Endodermal cell (in vitro differentiated cells): ENCODE measurements around the gene CA9. TPM values are rescaled to one million over a fixed set of nuclear protein-coding genes. Genes with fewer than 3 reads are reported as not detected.

Experiments used
- DNase-seq: peaks from one replicate; pipeline ENCODE4 v3.0.0-alpha.2; 2017
- H3K27ac ChIP-seq: 2 replicates; pipeline ENCODE4 v1.5.1; 2013; ENCODE audit warnings: mild to moderate bottlenecking, low read depth, low read length, moderate library complexity
- H3K27me3 ChIP-seq: 2 replicates; pipeline ENCODE4 v1.6.1; 2013; ENCODE audit warnings: mild to moderate bottlenecking, low read length, moderate library complexity; ENCODE audit not compliant: insufficient read depth, control insufficient read depth, poor library complexity, severe bottlenecking
- H3K36me3 ChIP-seq: 2 replicates; pipeline ENCODE4 v1.7.0; 2013; ENCODE audit warnings: mild to moderate bottlenecking, low read length, moderate library complexity; ENCODE audit not compliant: control insufficient read depth, insufficient read depth
- H3K4me1 ChIP-seq: one replicate; pipeline ENCODE4 v1.7.0; 2013; ENCODE audit warnings: low read length; ENCODE audit not compliant: control insufficient read depth, insufficient read depth
- H3K4me3 ChIP-seq: 2 replicates; pipeline ENCODE4 v1.5.1; 2013; ENCODE audit warnings: mild to moderate bottlenecking, low read length, moderate library complexity
- H3K9ac ChIP-seq: 2 replicates; pipeline ENCODE4 v1.6.1; 2013; ENCODE audit warnings: mild to moderate bottlenecking, low read length, moderate library complexity; ENCODE audit not compliant: poor library complexity, severe bottlenecking; ENCODE audit errors: extremely low read depth
- H3K9me3 ChIP-seq: 2 replicates; pipeline ENCODE4 v1.6.1; 2013; ENCODE audit warnings: mild to moderate bottlenecking, low read length, moderate library complexity; ENCODE audit not compliant: control insufficient read depth
- H3K27ac Mint-ChIP-seq: 2 replicates; pipeline ENCODE4 v1.8.0; 2020; ENCODE audit warnings: mixed read lengths
- H3K27me3 Mint-ChIP-seq: 2 replicates; pipeline ENCODE4 v1.8.0; 2021; ENCODE audit warnings: mild to moderate bottlenecking, mixed read lengths; ENCODE audit not compliant: insufficient read depth
- H3K36me3 Mint-ChIP-seq: 2 replicates; pipeline ENCODE4 v1.8.0; 2020; ENCODE audit warnings: low read depth, mixed read lengths
- H3K4me1 Mint-ChIP-seq: 2 replicates; pipeline ENCODE4 v1.8.0; 2020; ENCODE audit warnings: mixed read lengths
- H3K4me3 Mint-ChIP-seq: 2 replicates; pipeline ENCODE4 v1.8.0; 2020; ENCODE audit warnings: mild to moderate bottlenecking, moderate library complexity, mixed read lengths
- H3K9me3 Mint-ChIP-seq: 2 replicates; pipeline ENCODE4 v1.8.0; 2020; ENCODE audit warnings: mild to moderate bottlenecking, mixed read lengths
- CTCF ChIP-seq: fragments of 200-600 bp; sonication (generic); conservative IDR thresholded peaks from 2 replicates; pipeline ENCODE4 v1.5.0; 2021; ENCODE audit warnings: antibody characterized with exemption, mild to moderate bottlenecking
- WGBS, 2 experiments: methylation state at CpG; one replicate each; pipeline versions ENCODE4 v1.1.5 to v1.1.7; 2013; ENCODE audit warnings: missing lambda C conversion rate in 2 of 2, mixed read lengths in 1 of 2; ENCODE audit not compliant: insufficient coverage in 1 of 2, insufficient read length in 1 of 2; 5-methylcytosine and 5-hydroxymethylcytosine counted together
- total RNA-seq, 2 donors: library from RNA; stranded (reverse); fragmentation: NEBNext Ultra II Directional in 1 of 2; extraction: Animal tissue kit (Norgen Biotek cat#: 25700) in 1 of 2; gene quantifications; 2 replicates in 1 of 2; 3 replicates in 1 of 2; pipeline ENCODE4 v1.2.1, GENCODE V29; 2021

CA9 gene
- total RNA-seq, 2 donors from 2014 or later = 1.8 to 3.6 TPM

- H3K9ac ChIP-seq = no peak overlapping the region
- Mint-ChIP-seq H3K27ac (no peak overlapping the region), H3K36me3 (no peaks in the 10 kb centered on the region), H3K27me3 (peaks cover 24% of the 10 kb centered on the region), H3K4me3 (no peak overlapping the region), H3K4me1 (peaks cover 9% of the 10 kb centered on the region), H3K9me3 (no peaks in the 10 kb centered on the region)
- no peaks in the 10 kb centered on the region for H3K4me1 ChIP-seq
- no peaks in the 10 kb centered on the region for H3K36me3 ChIP-seq
- no peak for TF ChIP-seq CTCF
- no peak for DNase-seq
- no peak overlapping the region for H3K27ac ChIP-seq
- H3K9me3 ChIP-seq = no peaks in the 10 kb centered on the region
- H3K4me3 ChIP-seq = no peak overlapping the region
- 85 to 100% methylated on average over 1 to 3 of the region's 3 CpGs for WGBS, 2 experiments
- peaks cover 18% of the 10 kb centered on the region for H3K27me3 ChIP-seq
These were observed 265 bp downstream of the CA9 start for GRCh38 chr9:35674025-35674361.

GRCh38 chr9:35675204-35675603 is 1.5 kb downstream of the CA9 start:
- Histone ChIP-seq H3K27ac (no peak overlapping the region), H3K36me3 (no peaks in the 10 kb centered on the region), H3K4me3 (peak overlapping the region; percentile 70), H3K4me1 (no peaks in the 10 kb centered on the region), H3K27me3 (peaks cover 18% of the 10 kb centered on the region), H3K9me3 (no peaks in the 10 kb centered on the region), H3K9ac (no peak overlapping the region)
- 48 to 63% methylated on average over 13 of the region's 13 CpGs for WGBS, 2 experiments
- Mint-ChIP-seq H3K27ac (peak overlapping the region; percentile 44), H3K27me3 (peaks cover 24% of the 10 kb centered on the region), H3K4me3 (peak overlapping the region; percentile 68), H3K4me1 (peaks cover 5% of the 10 kb centered on the region), H3K9me3 (no peaks in the 10 kb centered on the region), H3K36me3 (no peaks in the 10 kb centered on the region)
- TF ChIP-seq CTCF = no peak
- no peak for DNase-seq

- H3K27ac ChIP-seq = no peak overlapping the region
- 16 to 21% methylated on average over 20 to 51 of the region's 51 CpGs for WGBS, 2 experiments
- peak overlapping the region; percentile 70 for H3K4me3 ChIP-seq
- no peaks in the 10 kb centered on the region for H3K36me3 Mint-ChIP-seq
- peaks cover 12% of the 10 kb centered on the region for H3K4me1 Mint-ChIP-seq
- H3K4me1 ChIP-seq = peaks cover 5% of the 10 kb centered on the region
- peak; percentile 95 for DNase-seq
- H3K9ac ChIP-seq = no peak overlapping the region
- no peaks in the 10 kb centered on the region for H3K36me3 ChIP-seq
- H3K4me3 Mint-ChIP-seq = peak overlapping the region; percentile 68
- TF ChIP-seq CTCF = peak; percentile 39
- no peaks in the 10 kb centered on the region for H3K9me3 Mint-ChIP-seq
- peak overlapping the region; percentile 61 for H3K27ac Mint-ChIP-seq
- H3K27me3 Mint-ChIP-seq = peaks cover 24% of the 10 kb centered on the region
- no peaks in the 10 kb centered on the region for H3K9me3 ChIP-seq
- peaks cover 18% of the 10 kb centered on the region for H3K27me3 ChIP-seq
These were observed 2.1 kb downstream of the CA9 start for GRCh38 chr9:35675732-35676392.
